WTC11 (cell line): ENCODE results near the gene PLA2G2D. TPM values are rescaled to one million over a fixed set of nuclear protein-coding genes. Genes with fewer than 3 reads are reported as not detected.

Source experiments
- ATAC-seq: fragments of 200-7000 bp; cut with Tn5 transposase; 2 replicates; pipeline ENCODE4 v1.10.0; 2021; ENCODE audit warnings: mild to moderate bottlenecking, moderate library complexity
- CTCF ChIA-PET: fragments of 300-600 bp; sonication (Branson Sonifier 250); formaldehyde crosslinking; loops from one replicate; lab custom pipeline; 2021; ENCODE audit warnings: antibody characterized with exemption; lab: Charles Lee
- POLR2A ChIA-PET: fragments of 350-600 bp; sonication (Branson Sonifier 250); formaldehyde crosslinking; loops from one replicate; lab custom pipeline; 2021; ENCODE audit warnings: antibody characterized with exemption; lab: Charles Lee
- DNase-seq: peaks from one replicate; pipeline ENCODE4 v3.0.0; 2021; ENCODE audit warnings: low spot score
- H3K27ac Mint-ChIP-seq: 2 replicates; pipeline ENCODE4 v1.8.0; 2021; ENCODE audit warnings: mixed read lengths
- H3K27me3 Mint-ChIP-seq: 2 replicates; pipeline ENCODE4 v1.8.0; 2021; ENCODE audit warnings: low read depth, mild to moderate bottlenecking, moderate library complexity, mixed read lengths
- H3K36me3 Mint-ChIP-seq: 2 replicates; pipeline ENCODE4 v1.8.0; 2021; ENCODE audit warnings: mixed read lengths
- H3K4me1 Mint-ChIP-seq: 2 replicates; pipeline ENCODE4 v1.8.0; 2022; ENCODE audit warnings: mixed read lengths
- H3K4me3 Mint-ChIP-seq: 2 replicates; pipeline ENCODE4 v1.8.0; 2021; ENCODE audit warnings: mild to moderate bottlenecking, moderate library complexity, mixed read lengths
- H3K9me3 Mint-ChIP-seq: 2 replicates; pipeline ENCODE4 v1.8.0; 2021; ENCODE audit warnings: mixed read lengths
- ATF1 ChIP-seq: sonication (generic); formaldehyde crosslinking; IDR thresholded peaks from 2 replicates; pipeline ENCODE4 v1.8.1; 2023; ENCODE audit warnings: mild to moderate bottlenecking, moderate library complexity, missing genetic modification reagents
- ATF6 ChIP-seq: sonication (generic); formaldehyde crosslinking; IDR thresholded peaks from 2 replicates; pipeline ENCODE4 v1.8.1; 2023; ENCODE audit warnings: mild to moderate bottlenecking, missing genetic modification reagents
- CTCF ChIP-seq: fragments of 200-600 bp; IDR thresholded peaks from 2 replicates; pipeline ENCODE4 v1.8.0; 2022; ENCODE audit warnings: antibody characterized with exemption
- E2F4 ChIP-seq: sonication (generic); formaldehyde crosslinking; IDR thresholded peaks from 2 replicates; pipeline ENCODE4 v1.8.1; 2022; ENCODE audit warnings: low read depth, mild to moderate bottlenecking, moderate library complexity, missing genetic modification reagents, borderline replicate concordance
- ERG ChIP-seq: fragments of 250-450 bp; sonication (Bioruptor Pico); IDR thresholded peaks from 2 replicates; pipeline ENCODE4 v1.8.0; 2021; ENCODE audit warnings: mild to moderate bottlenecking
- ETV6 ChIP-seq: sonication (generic); formaldehyde crosslinking; IDR thresholded peaks from 2 replicates; pipeline ENCODE4 v1.8.1; 2022; ENCODE audit warnings: mild to moderate bottlenecking, missing genetic modification reagents
- FOXP1 ChIP-seq: sonication (generic); formaldehyde crosslinking; IDR thresholded peaks from 2 replicates; pipeline ENCODE4 v1.8.0; 2022; ENCODE audit warnings: missing genetic modification reagents, mild to moderate bottlenecking, moderate library complexity, borderline replicate concordance
- IRF2 ChIP-seq: sonication (generic); formaldehyde crosslinking; IDR thresholded peaks from 2 replicates; pipeline ENCODE4 v1.8.0; 2022; ENCODE audit warnings: low read depth, missing genetic modification reagents, borderline replicate concordance
- JUN ChIP-seq: sonication (generic); formaldehyde crosslinking; IDR thresholded peaks from 2 replicates; pipeline ENCODE4 v1.8.0; 2023; ENCODE audit warnings: mild to moderate bottlenecking, missing genetic modification reagents
- NFE2L1 ChIP-seq: sonication (generic); formaldehyde crosslinking; IDR thresholded peaks from 2 replicates; pipeline ENCODE4 v1.8.1; 2023; ENCODE audit warnings: missing genetic modification reagents
- USF1 ChIP-seq: sonication (generic); formaldehyde crosslinking; IDR thresholded peaks from 2 replicates; pipeline ENCODE4 v1.8.0; 2022; ENCODE audit warnings: mild to moderate bottlenecking, missing genetic modification reagents
- ZMAT4 ChIP-seq: fragments of 250-450 bp; sonication (Bioruptor Pico); IDR thresholded peaks from 2 replicates; pipeline ENCODE4 v1.9.0; 2021; ENCODE audit warnings: mild to moderate bottlenecking
- ZNF425 ChIP-seq: fragments of 250-450 bp; sonication (Bioruptor Pico); conservative IDR thresholded peaks from 2 replicates; pipeline ENCODE4 v1.9.0; 2021; ENCODE audit warnings: mild to moderate bottlenecking
- ZNF671 ChIP-seq: fragments of 250-450 bp; sonication (Bioruptor Pico); IDR thresholded peaks from 2 replicates; pipeline ENCODE4 v1.8.0; 2021; ENCODE audit warnings: mild to moderate bottlenecking
- total RNA-seq: library from RNA; stranded (reverse); gene quantifications from 3 replicates; pipeline ENCODE4 v1.2.3, GENCODE V29; 2021
- TF ChIP-seq, protein P1 (sequence below): sonication (generic); formaldehyde crosslinking; IDR thresholded peaks from 2 replicates; pipeline ENCODE4 v1.8.1; 2023; ENCODE audit warnings: mild to moderate bottlenecking, missing genetic modification reagents
- TF ChIP-seq, protein P2 (sequence below): sonication (generic); formaldehyde crosslinking; IDR thresholded peaks from 2 replicates; pipeline ENCODE4 v1.8.0; 2023; ENCODE audit warnings: missing genetic modification reagents
- TF ChIP-seq, protein P3 (sequence below): fragments of 250-450 bp; sonication (Bioruptor Pico); IDR thresholded peaks from 2 replicates; pipeline ENCODE4 v1.9.0; 2021; ENCODE audit warnings: moderate library complexity, mild to moderate bottlenecking, inconsistent platforms, borderline replicate concordance

Gene PLA2G2D
- total RNA-seq, 1 experiment from 2014 or later = not detected

DNA sequence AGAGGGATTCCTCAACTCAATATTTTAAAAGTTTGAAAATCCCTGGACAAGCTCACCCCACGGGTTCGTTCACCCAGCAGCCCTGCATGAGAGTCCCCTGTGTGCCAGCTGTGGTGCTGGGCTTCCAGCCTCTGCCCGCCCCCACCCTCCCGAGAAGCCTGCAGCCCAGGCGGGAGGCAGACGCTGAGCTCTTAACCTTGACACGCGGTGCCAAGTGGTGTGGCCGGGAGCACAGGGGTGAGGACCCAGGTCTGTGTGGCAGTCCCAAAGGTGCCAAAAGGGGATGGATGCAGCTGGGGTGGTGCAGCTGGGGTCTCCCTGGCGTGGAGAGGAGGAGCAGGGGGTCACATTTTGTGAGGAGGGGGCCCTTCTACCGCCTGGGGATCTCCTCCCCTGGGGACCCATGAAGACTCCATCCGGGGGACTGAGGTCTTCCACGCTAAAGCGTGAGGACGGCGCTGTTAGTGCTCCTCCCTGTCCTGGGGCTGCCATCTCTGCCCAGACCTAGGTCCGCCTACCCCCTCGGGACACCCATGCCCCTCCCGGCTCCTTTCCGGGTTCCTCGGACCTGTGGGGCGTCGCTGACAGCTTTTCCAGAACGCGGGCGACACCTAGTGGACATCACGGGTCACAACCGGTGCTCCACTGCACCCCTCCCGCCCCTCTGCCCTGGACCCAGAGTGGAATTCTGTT is 32.7 kb upstream of the PLA2G2D start (continued):
- TF ChIP-seq, protein P1, sequence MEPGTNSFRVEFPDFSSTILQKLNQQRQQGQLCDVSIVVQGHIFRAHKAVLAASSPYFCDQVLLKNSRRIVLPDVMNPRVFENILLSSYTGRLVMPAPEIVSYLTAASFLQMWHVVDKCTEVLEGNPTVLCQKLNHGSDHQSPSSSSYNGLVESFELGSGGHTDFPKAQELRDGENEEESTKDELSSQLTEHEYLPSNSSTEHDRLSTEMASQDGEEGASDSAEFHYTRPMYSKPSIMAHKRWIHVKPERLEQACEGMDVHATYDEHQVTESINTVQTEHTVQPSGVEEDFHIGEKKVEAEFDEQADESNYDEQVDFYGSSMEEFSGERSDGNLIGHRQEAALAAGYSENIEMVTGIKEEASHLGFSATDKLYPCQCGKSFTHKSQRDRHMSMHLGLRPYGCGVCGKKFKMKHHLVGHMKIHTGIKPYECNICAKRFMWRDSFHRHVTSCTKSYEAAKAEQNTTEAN (CRISPR knock-in tag) = no peak
- no peak for TF ChIP-seq ATF1 (CRISPR knock-in tag)
- TF ChIP-seq FOXP1 = no peak
- TF ChIP-seq CTCF = peak; percentile 88
- TF ChIP-seq USF1 (CRISPR knock-in tag) = no peak
- TF ChIP-seq ERG (CRISPR knock-in tag) = no peak
- TF ChIP-seq ETV6 (CRISPR knock-in tag) = peak; percentile 58; the same call in 1 of the 2 replicates
- TF ChIP-seq IRF2 (CRISPR knock-in tag) = no peak
- TF ChIP-seq ZNF425 (CRISPR knock-in tag) = no peak

DNA sequence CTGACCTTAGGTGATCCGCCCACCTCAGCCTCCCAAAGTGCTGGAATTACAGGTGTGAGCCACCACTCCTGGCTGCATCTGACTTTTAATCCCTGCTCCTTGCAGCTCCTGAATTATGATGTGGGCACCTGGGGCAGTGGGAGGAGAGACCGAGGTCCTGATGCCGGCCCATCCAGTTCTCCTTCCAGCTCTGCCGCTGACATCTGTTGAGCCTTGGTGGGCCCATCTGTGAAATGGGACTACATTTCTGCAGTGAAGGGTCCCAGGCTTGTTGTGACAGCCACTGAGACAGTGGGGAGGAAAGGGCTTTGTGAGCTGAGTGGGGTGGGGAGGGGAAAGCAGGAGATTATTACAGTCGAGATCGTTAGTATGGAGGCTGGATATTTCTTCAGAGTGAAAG is 31.6 kb upstream of the PLA2G2D start:
- Mint-ChIP-seq H3K4me3 (no peak overlapping the region), H3K9me3 (no peaks in the 10 kb centered on the region), H3K4me1 (peaks cover 29% of the 10 kb centered on the region), H3K27me3 (no peaks in the 10 kb centered on the region), H3K36me3 (no peaks in the 10 kb centered on the region), H3K27ac (no peak overlapping the region)
- TF ChIP-seq NFE2L1 (CRISPR knock-in tag) = no peak
- no peak for TF ChIP-seq JUN
- TF ChIP-seq ZNF671 (CRISPR knock-in tag) = no peak
- DNase-seq = no peak
- no peak for ATAC-seq
- POLR2A ChIA-PET = interaction anchor here (0.7 to 1.3 kb wide), 2 partner anchors 72 to 87 kb away, joined by 3 to 5 read pairs; no protein-coding TSS in a partner anchor
- CTCF ChIA-PET = interaction anchor here (0.8 to 4.5 kb wide), 8 partner anchors 15 to 322 kb away, joined by 3 to 75 read pairs (median 12); no protein-coding TSS in a partner anchor

GRCh38 chr1:20150326-20150705 is 31.0 kb upstream of the PLA2G2D start:
- no peaks in the 10 kb centered on the region for H3K36me3 Mint-ChIP-seq
- peaks cover 23% of the 10 kb centered on the region for H3K4me1 Mint-ChIP-seq
- ChIA-PET POLR2A (interaction anchor here (0.7 kb wide), 1 partner anchor 72 kb away, joined by 5 read pairs; no protein-coding TSS in a partner anchor), CTCF (interaction anchor here (0.8 to 4.5 kb wide), 3 partner anchors 48 to 231 kb away, joined by 3 to 75 read pairs (median 52); no protein-coding TSS in a partner anchor)
- H3K27ac Mint-ChIP-seq = no peak overlapping the region
- ATAC-seq (no peak), DNase-seq (no peak)
- H3K9me3 Mint-ChIP-seq = no peaks in the 10 kb centered on the region
- no peaks in the 10 kb centered on the region for H3K27me3 Mint-ChIP-seq
- H3K4me3 Mint-ChIP-seq = no peak overlapping the region
- TF ChIP-seq E2F4 (no peak), ATF6 (no peak), ZMAT4 (CRISPR knock-in tag) (no peak), IRF2 (CRISPR knock-in tag) (no peak)
- TF ChIP-seq, protein P2, sequence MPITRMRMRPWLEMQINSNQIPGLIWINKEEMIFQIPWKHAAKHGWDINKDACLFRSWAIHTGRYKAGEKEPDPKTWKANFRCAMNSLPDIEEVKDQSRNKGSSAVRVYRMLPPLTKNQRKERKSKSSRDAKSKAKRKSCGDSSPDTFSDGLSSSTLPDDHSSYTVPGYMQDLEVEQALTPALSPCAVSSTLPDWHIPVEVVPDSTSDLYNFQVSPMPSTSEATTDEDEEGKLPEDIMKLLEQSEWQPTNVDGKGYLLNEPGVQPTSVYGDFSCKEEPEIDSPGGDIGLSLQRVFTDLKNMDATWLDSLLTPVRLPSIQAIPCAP (CRISPR knock-in tag) = no peak
- TF ChIP-seq, protein P3, sequence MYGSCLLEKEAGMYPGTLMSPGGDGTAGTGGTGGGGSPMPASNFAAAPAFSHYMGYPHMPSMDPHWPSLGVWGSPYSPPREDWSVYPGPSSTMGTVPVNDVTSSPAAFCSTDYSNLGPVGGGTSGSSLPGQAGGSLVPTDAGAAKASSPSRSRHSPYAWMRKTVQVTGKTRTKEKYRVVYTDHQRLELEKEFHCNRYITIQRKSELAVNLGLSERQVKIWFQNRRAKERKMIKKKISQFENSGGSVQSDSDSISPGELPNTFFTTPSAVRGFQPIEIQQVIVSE (CRISPR knock-in tag) = no peak
